Sigmoid colon (tissue), 4 donors: Measurements from ENCODE around the gene SLC6A19.

Experiments
- EP300 ChIP-seq, 4 donors: sonication (generic); formaldehyde crosslinking; IDR thresholded peaks; one replicate each; pipeline ENCODE4 v1.6.1; 2017; ENCODE audit warnings: antibody characterized with exemption in 4 of 4
- POLR2A ChIP-seq, 2 donors: fragments of 450-650 bp; IDR thresholded peaks; one replicate each; pipeline ENCODE4 v1.6.1; 2016; ENCODE audit warnings: antibody characterized with exemption in 2 of 2, mild to moderate bottlenecking in 2 of 2, moderate library complexity in 2 of 2
- POLR2AphosphoS5 ChIP-seq, 4 donors: sonication (generic); formaldehyde crosslinking; IDR thresholded peaks; one replicate each; pipeline ENCODE4 v1.6.1; 2017; ENCODE audit warnings: antibody characterized with exemption in 4 of 4
- TF ChIP-seq, protein P1 (sequence below), 4 experiments: fragments of 450-650 bp in 3 of 4; fragments of 200-600 bp in 1 of 4; IDR thresholded peaks; one replicate each; pipeline ENCODE4 v1.5.1; 2016 to 2019; ENCODE audit warnings: antibody characterized with exemption in 4 of 4, mild to moderate bottlenecking in 3 of 4, moderate library complexity in 2 of 4

DNA sequence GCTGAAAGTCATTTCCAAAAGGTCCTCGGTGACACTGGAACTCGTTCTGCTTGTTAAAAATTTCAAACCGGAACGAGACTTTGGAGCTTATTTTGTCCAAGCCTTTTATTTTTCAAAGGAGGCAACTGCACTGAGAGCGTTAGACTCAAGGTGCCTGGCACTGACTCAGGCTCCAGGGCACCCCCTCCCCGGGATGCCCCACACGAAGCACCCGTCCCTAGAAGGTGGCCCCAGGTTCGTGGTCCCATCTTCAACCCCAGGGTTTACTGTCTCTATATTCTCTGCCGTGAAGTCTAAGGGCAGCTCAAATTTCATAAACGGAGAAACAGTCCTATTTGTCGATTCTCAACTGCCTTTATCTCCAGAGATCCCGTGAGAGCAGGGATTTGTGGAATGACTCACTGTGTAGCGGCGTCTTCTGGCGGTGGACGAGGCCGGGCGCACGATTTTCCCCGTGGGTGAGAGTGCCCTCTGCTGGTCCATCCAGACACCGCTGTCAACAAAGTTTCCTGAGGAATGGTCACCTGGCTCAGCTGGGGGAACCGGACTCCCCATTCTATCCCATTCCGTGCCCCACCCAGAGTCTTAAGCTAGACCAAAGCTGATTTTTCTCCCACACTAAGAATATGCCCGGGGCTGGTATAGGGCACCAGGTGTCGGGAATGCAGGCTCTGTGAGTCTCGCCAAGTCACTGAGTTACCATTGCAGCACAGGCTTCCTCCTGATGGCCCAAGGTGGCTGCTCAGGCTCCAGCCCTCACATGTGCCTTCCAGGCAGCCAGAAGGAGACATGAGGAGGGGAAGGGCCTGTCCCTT is 27.1 kb upstream of the SLC6A19 start:
- TF ChIP-seq POLR2A (IDR thresholded peaks at IDR 0.05) (no peak), EP300 (IDR thresholded peaks at IDR 0.05) (no peak), POLR2AphosphoS5 (IDR thresholded peaks at IDR 0.05) (no peak)
- TF ChIP-seq, protein P1, sequence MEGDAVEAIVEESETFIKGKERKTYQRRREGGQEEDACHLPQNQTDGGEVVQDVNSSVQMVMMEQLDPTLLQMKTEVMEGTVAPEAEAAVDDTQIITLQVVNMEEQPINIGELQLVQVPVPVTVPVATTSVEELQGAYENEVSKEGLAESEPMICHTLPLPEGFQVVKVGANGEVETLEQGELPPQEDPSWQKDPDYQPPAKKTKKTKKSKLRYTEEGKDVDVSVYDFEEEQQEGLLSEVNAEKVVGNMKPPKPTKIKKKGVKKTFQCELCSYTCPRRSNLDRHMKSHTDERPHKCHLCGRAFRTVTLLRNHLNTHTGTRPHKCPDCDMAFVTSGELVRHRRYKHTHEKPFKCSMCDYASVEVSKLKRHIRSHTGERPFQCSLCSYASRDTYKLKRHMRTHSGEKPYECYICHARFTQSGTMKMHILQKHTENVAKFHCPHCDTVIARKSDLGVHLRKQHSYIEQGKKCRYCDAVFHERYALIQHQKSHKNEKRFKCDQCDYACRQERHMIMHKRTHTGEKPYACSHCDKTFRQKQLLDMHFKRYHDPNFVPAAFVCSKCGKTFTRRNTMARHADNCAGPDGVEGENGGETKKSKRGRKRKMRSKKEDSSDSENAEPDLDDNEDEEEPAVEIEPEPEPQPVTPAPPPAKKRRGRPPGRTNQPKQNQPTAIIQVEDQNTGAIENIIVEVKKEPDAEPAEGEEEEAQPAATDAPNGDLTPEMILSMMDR (IDR thresholded peaks at IDR 0.05) = peak; percentile 35 to 74 (median 67)
